Measurements from ENCODE around the gene THYN1.

GRCh38 chr11:134199531-134199930 lies 53.6 kb downstream of the THYN1 start:
- TF ChIP-seq POLR2A (IDR thresholded peaks at IDR 0.05): no peak
- no peak for TF ChIP-seq CTCF (IDR thresholded peaks at IDR 0.05)
